SHP77 treated with DMSO at 0.1 percent for 48 hours (cell line): ENCODE results near the gene PARP15.
"Not testable (repeated sequence)": the region's sequence is repeated elsewhere in the genome, so short reads cannot be mapped to it uniquely, and the experiment has no call there.

Experiments used
- DNase-seq: peaks from one replicate; lab custom pipeline; 2025; lab: John Stamatoyannopoulos, UW

The PARP15 gene

GRCh38 chr3:122665881-122666280 is 88.4 kb downstream of the PARP15 start:
- no peak for DNase-seq

- DNase-seq: no peak
Measured at GRCh38 chr3:122668930-122669730, 91.7 kb downstream of the PARP15 start.

- DNase-seq: no peak
Measured at GRCh38 chr3:122671553-122671952, 94.1 kb downstream of the PARP15 start.

- no peak for DNase-seq
Measured at GRCh38 chr3:122674339-122674738, 96.9 kb downstream of the PARP15 start.

GRCh38 chr3:122676759-122677158 is 99.3 kb downstream of the PARP15 start:
- DNase-seq: no peak

- DNase-seq: no peak
Measured at GRCh38 chr3:122677216-122677615, 99.8 kb downstream of the PARP15 start.

- DNase-seq: no peak
Measured at GRCh38 chr3:122678506-122678905, 101.1 kb downstream of the PARP15 start.

GRCh38 chr3:122679085-122679881 is 101.8 kb downstream of the PARP15 start:
- peak; percentile 63 for DNase-seq

- DNase-seq: peak; percentile 24
Measured at GRCh38 chr3:122679882-122680474, 102.5 kb downstream of the PARP15 start.

GRCh38 chr3:122680475-122681283 is 103.2 kb downstream of the PARP15 start, which contains the start of gene PARP14:
TSS of gene PARP14 (plus strand) at chr3:122680839. CDS start at chr3:122680884, 45 bp downstream.
- DNase-seq: no peak

- no peak for DNase-seq
Measured at GRCh38 chr3:122681284-122681973, 104.0 kb downstream of the PARP15 start.

GRCh38 chr3:122681974-122682409 is 104.5 kb downstream of the PARP15 start:
- DNase-seq: no peak

- not testable (repeated sequence) for DNase-seq
Measured at GRCh38 chr3:122682778-122683411, 105.4 kb downstream of the PARP15 start.

- no peak for DNase-seq
Measured at GRCh38 chr3:122687298-122687697, 109.8 kb downstream of the PARP15 start.
